CD4-positive, alpha-beta T cell treated with Interferon alpha-2 for 1 hour (primary cell): ENCODE results near the gene ECE2.
"Not testable (repeated sequence)": the region's sequence is repeated elsewhere in the genome, so short reads cannot be mapped to it uniquely, and the experiment has no call there.

Experiments
- DNase-seq, 2 donors: peaks; one replicate each; pipeline ENCODE4 v3.0.0-alpha.2; 2020 to 2022

The ECE2 gene

GRCh38 chr3:184337399-184337714 is 61.5 kb downstream of the ECE2 start, which contains the start of gene FAM131A:
FAM131A (plus strand) TSS chr3:184337600; CDS start chr3:184337631, 31 bp downstream.
- no peak for DNase-seq

GRCh38 chr3:184337981-184338380 is 62.2 kb downstream of the ECE2 start:
- no peak for DNase-seq

GRCh38 chr3:184338511-184338945 is 62.7 kb downstream of the ECE2 start:
- DNase-seq = peak in 1 of 2 donors; percentile 35

GRCh38 chr3:184339001-184339400 is 63.2 kb downstream of the ECE2 start:
- no peak for DNase-seq

GRCh38 chr3:184339451-184340135 is 63.8 kb downstream of the ECE2 start:
- DNase-seq = not testable (repeated sequence)

GRCh38 chr3:184341925-184342324 is 66.1 kb downstream of the ECE2 start:
- no peak for DNase-seq
